Measurements from ENCODE around the gene KRT14. TPM values are rescaled to one million over a fixed set of nuclear protein-coding genes. Genes with fewer than 3 reads are reported as not detected.

KRT14 gene
- total RNA-seq, 1 experiment from 2014 or later = not detected

- in situ Hi-C loops (cut with HindIII; ENCODE audit: low pct_unique_long_range_greater_than_20kb, low sequenced_read_pairs) = loop anchor here (25.0 kb wide), 1 partner anchor 95 kb away; the partner anchor contains the start of gene KRT19
- no TSS peak for BruUV-seq (replicated peaks)
- Histone ChIP-seq H3K36me3 (ENCODE audit: control insufficient read depth, insufficient read depth, low read length) (no peaks in the 10 kb centered on the region), H3K9me3 (ENCODE audit: control insufficient read depth, insufficient read depth, low read depth, low read length) (no peaks in the 10 kb centered on the region), H3K4me1 (ENCODE audit: control insufficient read depth, insufficient read depth, low read length) (peaks cover 15% of the 10 kb centered on the region), H3K27ac (ENCODE audit: low read length) (no peak overlapping the region), H3K4me3 (ENCODE audit: low read depth in 2 of 2, low read length in 2 of 2) (no peak overlapping the region), H3K27me3 (ENCODE audit: control insufficient read depth, insufficient read depth, low read length) (no peaks in the 10 kb centered on the region)
- intact Hi-C loops (cut with micrococcal nuclease; ENCODE audit: unreplicated experiment) = no loop called here
- DNase-seq (ENCODE audit: low read depth, low spot score) (no peak), ATAC-seq (no peak)
- ChIA-PET POLR2A (no interaction called here), CTCF (no interaction called here)
- TF ChIP-seq, protein P1, sequence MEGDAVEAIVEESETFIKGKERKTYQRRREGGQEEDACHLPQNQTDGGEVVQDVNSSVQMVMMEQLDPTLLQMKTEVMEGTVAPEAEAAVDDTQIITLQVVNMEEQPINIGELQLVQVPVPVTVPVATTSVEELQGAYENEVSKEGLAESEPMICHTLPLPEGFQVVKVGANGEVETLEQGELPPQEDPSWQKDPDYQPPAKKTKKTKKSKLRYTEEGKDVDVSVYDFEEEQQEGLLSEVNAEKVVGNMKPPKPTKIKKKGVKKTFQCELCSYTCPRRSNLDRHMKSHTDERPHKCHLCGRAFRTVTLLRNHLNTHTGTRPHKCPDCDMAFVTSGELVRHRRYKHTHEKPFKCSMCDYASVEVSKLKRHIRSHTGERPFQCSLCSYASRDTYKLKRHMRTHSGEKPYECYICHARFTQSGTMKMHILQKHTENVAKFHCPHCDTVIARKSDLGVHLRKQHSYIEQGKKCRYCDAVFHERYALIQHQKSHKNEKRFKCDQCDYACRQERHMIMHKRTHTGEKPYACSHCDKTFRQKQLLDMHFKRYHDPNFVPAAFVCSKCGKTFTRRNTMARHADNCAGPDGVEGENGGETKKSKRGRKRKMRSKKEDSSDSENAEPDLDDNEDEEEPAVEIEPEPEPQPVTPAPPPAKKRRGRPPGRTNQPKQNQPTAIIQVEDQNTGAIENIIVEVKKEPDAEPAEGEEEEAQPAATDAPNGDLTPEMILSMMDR (IDR thresholded peaks at IDR 0.05) = no peak
- no peak for TF ChIP-seq TCF7L2 (IDR thresholded peaks at IDR 0.05; ENCODE audit: low read depth, low read length)
- no peak for TF ChIP-seq POLR2AphosphoS5 (IDR thresholded peaks at IDR 0.05; ENCODE audit: low read depth, low read length)
- no peak for TF ChIP-seq SIN3A (IDR thresholded peaks at IDR 0.05; ENCODE audit: borderline replicate concordance, insufficient read depth, low read depth, low read length)
- TF ChIP-seq, protein P2, sequence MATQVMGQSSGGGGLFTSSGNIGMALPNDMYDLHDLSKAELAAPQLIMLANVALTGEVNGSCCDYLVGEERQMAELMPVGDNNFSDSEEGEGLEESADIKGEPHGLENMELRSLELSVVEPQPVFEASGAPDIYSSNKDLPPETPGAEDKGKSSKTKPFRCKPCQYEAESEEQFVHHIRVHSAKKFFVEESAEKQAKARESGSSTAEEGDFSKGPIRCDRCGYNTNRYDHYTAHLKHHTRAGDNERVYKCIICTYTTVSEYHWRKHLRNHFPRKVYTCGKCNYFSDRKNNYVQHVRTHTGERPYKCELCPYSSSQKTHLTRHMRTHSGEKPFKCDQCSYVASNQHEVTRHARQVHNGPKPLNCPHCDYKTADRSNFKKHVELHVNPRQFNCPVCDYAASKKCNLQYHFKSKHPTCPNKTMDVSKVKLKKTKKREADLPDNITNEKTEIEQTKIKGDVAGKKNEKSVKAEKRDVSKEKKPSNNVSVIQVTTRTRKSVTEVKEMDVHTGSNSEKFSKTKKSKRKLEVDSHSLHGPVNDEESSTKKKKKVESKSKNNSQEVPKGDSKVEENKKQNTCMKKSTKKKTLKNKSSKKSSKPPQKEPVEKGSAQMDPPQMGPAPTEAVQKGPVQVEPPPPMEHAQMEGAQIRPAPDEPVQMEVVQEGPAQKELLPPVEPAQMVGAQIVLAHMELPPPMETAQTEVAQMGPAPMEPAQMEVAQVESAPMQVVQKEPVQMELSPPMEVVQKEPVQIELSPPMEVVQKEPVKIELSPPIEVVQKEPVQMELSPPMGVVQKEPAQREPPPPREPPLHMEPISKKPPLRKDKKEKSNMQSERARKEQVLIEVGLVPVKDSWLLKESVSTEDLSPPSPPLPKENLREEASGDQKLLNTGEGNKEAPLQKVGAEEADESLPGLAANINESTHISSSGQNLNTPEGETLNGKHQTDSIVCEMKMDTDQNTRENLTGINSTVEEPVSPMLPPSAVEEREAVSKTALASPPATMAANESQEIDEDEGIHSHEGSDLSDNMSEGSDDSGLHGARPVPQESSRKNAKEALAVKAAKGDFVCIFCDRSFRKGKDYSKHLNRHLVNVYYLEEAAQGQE (IDR thresholded peaks at IDR 0.05; ENCODE audit: insufficient read depth in 1 of 2, low read depth in 2 of 2, low read length in 1 of 2) = no peak
Measured at GRCh38 chr17:41632482-41633105, 45.9 kb upstream of the KRT14 start.

GRCh38 chr17:41631898-41632285 is 45.2 kb upstream of the KRT14 start:
- CTCF ChIA-PET = no interaction called here

More at GRCh38 chr17:41631898-41632285, 45.2 kb upstream of the KRT14 start:
- Histone ChIP-seq H3K27me3 (ENCODE audit: control insufficient read depth, insufficient read depth, low read length) (no peaks in the 10 kb centered on the region), H3K36me3 (ENCODE audit: control insufficient read depth, insufficient read depth, low read length) (no peaks in the 10 kb centered on the region), H3K4me3 (ENCODE audit: low read depth in 2 of 2, low read length in 2 of 2) (no peak overlapping the region), H3K4me1 (ENCODE audit: control insufficient read depth, insufficient read depth, low read length) (peaks cover 19% of the 10 kb centered on the region), H3K27ac (ENCODE audit: low read length) (no peak overlapping the region), H3K9me3 (ENCODE audit: control insufficient read depth, insufficient read depth, low read depth, low read length) (no peaks in the 10 kb centered on the region)
- in situ Hi-C loops (cut with HindIII; ENCODE audit: low pct_unique_long_range_greater_than_20kb, low sequenced_read_pairs) (loop anchor here (25.0 kb wide), 1 partner anchor 95 kb away; the partner anchor contains the start of gene KRT19), intact Hi-C loops (cut with micrococcal nuclease; ENCODE audit: unreplicated experiment) (no loop called here)
- BruUV-seq (replicated peaks) = no TSS peak
- POLR2A ChIA-PET = no interaction called here
- ATAC-seq = no peak
- no peak for TF ChIP-seq SIN3A (IDR thresholded peaks at IDR 0.05; ENCODE audit: borderline replicate concordance, insufficient read depth, low read depth, low read length)
- TF ChIP-seq, protein P2 (IDR thresholded peaks at IDR 0.05; ENCODE audit: insufficient read depth in 1 of 2, low read depth in 2 of 2, low read length in 1 of 2) = no peak
- no peak for TF ChIP-seq TCF7L2 (IDR thresholded peaks at IDR 0.05; ENCODE audit: low read depth, low read length)
- TF ChIP-seq, protein P1 (IDR thresholded peaks at IDR 0.05) = no peak
- no peak for TF ChIP-seq POLR2AphosphoS5 (IDR thresholded peaks at IDR 0.05; ENCODE audit: low read depth, low read length)
- no peak for DNase-seq (ENCODE audit: low read depth, low spot score)

All from Panc1 (cell line).